K562 (cell line): Measurements from ENCODE around the gene CDC25B. TPM values are rescaled to one million over a fixed set of nuclear protein-coding genes. Genes with fewer than 3 reads are reported as not detected.

Source experiments
- ATAC-seq: fragments of 200-7000 bp; cut with Tn5 transposase; 3 replicates; pipeline ENCODE4 v1.9.1; 2020; ENCODE audit warnings: moderate library complexity
- BruUV-seq: library from RNA; stranded (reverse); fragments of 400-500 nt; replicated peaks from 2 replicates; lab custom pipeline; 2021; lab: Mats Ljungman, UMichigan
- CTCF ChIA-PET: fragments of 300-600 bp; formaldehyde crosslinking; extraction: SDS; loops from one replicate; lab custom pipeline; 2021; ENCODE audit warnings: low intra/inter-chr PET ratio; lab: Yijun Ruan, JAX
- POLR2A ChIA-PET: fragments of 300-600, 350-650 bp; sonication (Branson Sonifier 250); formaldehyde crosslinking; extraction: SDS; loops from one replicate; lab custom pipeline; 2021; ENCODE audit warnings: antibody characterized with exemption, inconsistent platforms; lab: Yijun Ruan, JAX
- DNase-seq, 4 experiments: peaks; one replicate each; pipeline versions ENCODE4 v3.0.0 to v3.0.0-alpha.2; 2011 to 2018; ENCODE audit warnings: low spot score in 3 of 4, mixed read lengths in 3 of 4; ENCODE audit errors: extremely low read depth in 1 of 4
- FAIRE-seq: peaks from 2 replicates; lab custom pipeline; 2011; peaks lifted over from hg19 to GRCh38; lab: Jason Lieb, UNC
- H2AFZ ChIP-seq: 2 replicates; pipeline ENCODE4 v1.6.0; 2011; ENCODE audit warnings: low read depth, low read length, control low read depth, inconsistent platforms
- H3K27ac ChIP-seq: fragments of 200-600 bp; 3 replicates; pipeline ENCODE4 v1.8.0; 2011; ENCODE audit warnings: low read depth, mild to moderate bottlenecking, control low read depth, inconsistent platforms, low read length, moderate library complexity, mixed read lengths; ENCODE audit errors: extremely low read depth
- H3K27me3 ChIP-seq, 2 experiments: fragments of 300-600 bp in 1 of 2; 2 replicates in 1 of 2; 3 replicates in 1 of 2; pipeline versions ENCODE4 v1.6.0 to v1.8.0; 2011; ENCODE audit warnings: inconsistent platforms in 2 of 2, low read length in 2 of 2, mild to moderate bottlenecking in 1 of 2, mixed read lengths in 1 of 2, moderate library complexity in 1 of 2; ENCODE audit not compliant: control insufficient read depth in 2 of 2, insufficient read depth in 2 of 2
- H3K36me3 ChIP-seq: fragments of 300-600 bp; 3 replicates; pipeline ENCODE4 v1.8.0; 2011; ENCODE audit warnings: mild to moderate bottlenecking, low read length, inconsistent platforms; ENCODE audit not compliant: control insufficient read depth, insufficient read depth
- H3K4me1 ChIP-seq, 2 experiments: fragments of 200-600 bp in 1 of 2; replicated peaks in 1 of 2; 2 replicates in 1 of 2; 3 replicates in 1 of 2; pipeline versions ENCODE4 v1.5.1 to v1.8.0; 2011; ENCODE audit warnings: inconsistent platforms in 2 of 2, low read length in 2 of 2, mild to moderate bottlenecking in 1 of 2, mixed read lengths in 1 of 2, moderate library complexity in 1 of 2; ENCODE audit not compliant: control insufficient read depth in 2 of 2, insufficient read depth in 2 of 2
- H3K4me2 ChIP-seq: 2 replicates; pipeline ENCODE4 v1.6.1; 2011; ENCODE audit warnings: low read length, control low read depth, inconsistent platforms, mixed read lengths; ENCODE audit not compliant: insufficient read depth
- H3K4me3 ChIP-seq: fragments of 200-600 bp; sonication (generic), shearing (Covaris generic); 2 replicates; pipeline ENCODE4 v1.5.1; 2016; ENCODE audit warnings: control low read depth, inconsistent platforms
- H3K79me2 ChIP-seq: fragments of 200-600 bp; 3 replicates; pipeline ENCODE4 v1.8.0; 2011; ENCODE audit warnings: low read length, inconsistent platforms; ENCODE audit not compliant: control insufficient read depth, insufficient read depth
- H3K9ac ChIP-seq, 2 experiments: 2 replicates each; pipeline versions ENCODE4 v1.6.0 to v1.6.1; 2011; ENCODE audit warnings: low read depth in 2 of 2, low read length in 2 of 2, control low read depth in 1 of 2, inconsistent platforms in 1 of 2, mild to moderate bottlenecking in 1 of 2, mixed read lengths in 1 of 2; ENCODE audit not compliant: insufficient read depth in 1 of 2
- H3K9me1 ChIP-seq: one replicate; pipeline ENCODE4 v1.6.0; 2011; ENCODE audit warnings: inconsistent platforms, mild to moderate bottlenecking, low read length, moderate library complexity; ENCODE audit not compliant: control insufficient read depth, insufficient read depth
- H3K9me3 ChIP-seq: replicated peaks from 2 replicates; pipeline ENCODE4 v1.5.1; 2011; ENCODE audit warnings: low read depth, low read length, inconsistent platforms; ENCODE audit not compliant: control insufficient read depth, insufficient read depth
- H4K20me1 ChIP-seq: replicated peaks from 2 replicates; pipeline ENCODE4 v1.6.1; 2011; ENCODE audit warnings: low read length, inconsistent platforms, mixed read lengths; ENCODE audit not compliant: control insufficient read depth, insufficient read depth
- IRF9 ChIP-seq: fragments of 450-650 bp; IDR thresholded peaks from 2 replicates; pipeline ENCODE4 v1.6.1; 2016; ENCODE audit warnings: missing biosample characterization, missing genetic modification characterization
- MAX ChIP-seq: sonication (generic); formaldehyde crosslinking; IDR thresholded peaks from 2 replicates; pipeline ENCODE4 v1.9.0; 2022; ENCODE audit warnings: mild to moderate bottlenecking, missing genetic modification reagents
- NFRKB ChIP-seq: fragments of 450-650 bp; IDR thresholded peaks from 2 replicates; pipeline ENCODE4 v1.6.1; 2016; ENCODE audit warnings: low read depth
- PATZ1 ChIP-seq: fragments of 250-450 bp; sonication (Bioruptor Pico); IDR thresholded peaks from 2 replicates; pipeline ENCODE4 v1.5.0; 2020; ENCODE audit warnings: mild to moderate bottlenecking, borderline replicate concordance
- RFX1 ChIP-seq: fragments of 450-650 bp; IDR thresholded peaks from 2 replicates; pipeline ENCODE4 v1.6.1; 2016; ENCODE audit warnings: mild to moderate bottlenecking, moderate library complexity
- TCF7 ChIP-seq: sonication (generic); IDR thresholded peaks from 2 replicates; pipeline ENCODE4 v1.6.1; 2016; ENCODE audit warnings: antibody characterized with exemption, borderline replicate concordance
- WGBS: fragments of 100-300 bp; shearing (Covaris generic); methylation state at CpG from one replicate; pipeline ENCODE4 v1.1.6; 2016; ENCODE audit warnings: low coverage, mixed read lengths; ENCODE audit not compliant: insufficient coverage; ENCODE audit errors: missing lambda C conversion rate; 5-methylcytosine and 5-hydroxymethylcytosine counted together
- in situ Hi-C: fragments of 300-500 bp; cut with MboI; formaldehyde crosslinking; loops from 4 replicates; pipeline ENCODE4 v1.15.0; 2018; ENCODE audit warnings: inconsistent platforms, mixed read lengths
- intact Hi-C: fragments of 100-400 bp; cut with micrococcal nuclease; formaldehyde crosslinking; loops from 2 replicates; pipeline ENCODE4 v1.14.2; 2022
- polyA plus RNA-seq, 8 experiments: library from polyadenylated mRNA; depleted of rRNA in 4 of 8; stranded (reverse) in 5 of 8; unstranded in 3 of 8; fragments of >200 nt; fragmentation: Nextera tagmentation in 2 of 8; fragmentation: Illumina TruSeq in 1 of 8; extraction: Ambion mirVana in 2 of 8; extraction: Trizol in 1 of 8; gene quantifications; 2 replicates each; pipeline versions ENCODE4 v1.2.1 to v1.2.3, GENCODE V29; 2011 to 2014; ENCODE audit warnings: inconsistent platforms in 1 of 8, missing spikeins in 1 of 8
- total RNA-seq, 7 experiments: library from RNA; depleted of rRNA in 6 of 7; stranded (reverse); fragments of >200 nt in 6 of 7; fragmentation: Illumina TruSeq in 2 of 7; extraction: Trizol in 2 of 7; gene quantifications; 2 replicates each; pipeline versions ENCODE4 v1.2.1 to v1.2.3, GENCODE V29; 2011 to 2021; ENCODE audit warnings: low replicate concordance in 1 of 7

CDC25B gene
- total and polyA plus RNA-seq, 9 of the 15 experiments (the other 6 are each of a cell fraction or from before 2014, with no cell fraction given): 2.3 to 35.7 (median 9.5) TPM

GRCh38 chr20:3755269-3755668 lies 40.8 kb upstream of the CDC25B start:
- 93% methylated on average over 5 of the region's 7 CpGs for WGBS
- in situ Hi-C loops (no loop called here), intact Hi-C loops (no loop called here)
- DNase-seq (no peak), ATAC-seq (no peak), FAIRE-seq (no peak)
- CTCF ChIA-PET: no interaction called here
- Histone ChIP-seq H3K9me3 (no peaks in the 10 kb centered on the region), H3K9me1 (peaks cover 2% of the 10 kb centered on the region), H3K27ac (no peak overlapping the region), H3K4me1 (peaks cover 0 to 18% of the 10 kb centered on the region in 2 experiments; a peak in 2 of 5 replicates), H3K79me2 (no peaks in the 10 kb centered on the region), H4K20me1 (no peaks in the 10 kb centered on the region), H3K4me2 (no peak overlapping the region), H3K27me3 (no peaks in the 10 kb centered on the region), H3K9ac (no peak overlapping the region; a peak in 1 of 4 replicates), H2AFZ (no peak overlapping the region), H3K36me3 (peaks cover 55% of the 10 kb centered on the region; the same call in 2 of the 3 replicates), H3K4me3 (no peak overlapping the region)
- POLR2A ChIA-PET: interaction anchor here (1.2 kb wide), 1 partner anchor 18 kb away, joined by 4 read pairs; no protein-coding TSS in a partner anchor
- BruUV-seq: no TSS peak
- TF ChIP-seq RFX1: no peak
- TF ChIP-seq PATZ1: no peak
- TF ChIP-seq IRF9 (tag): no peak
- TF ChIP-seq TCF7: no peak
- TF ChIP-seq MAX (CRISPR knock-in tag): no peak
- TF ChIP-seq NFRKB: no peak
- TF ChIP-seq, all 486 proteins: peak for 0
